Natural killer cell (primary cell): ENCODE results near the gene BFSP1. TPM values are rescaled to one million over a fixed set of nuclear protein-coding genes. Genes with fewer than 3 reads are reported as not detected.

ENCODE experiments used
- ATAC-seq, 3 donors: fragments of 150-1000 bp in 2 of 3; fragments of 200-7000 bp in 1 of 3; cut with Tn5 transposase; 1 replicate in 1 of 3; 2 replicates in 2 of 3; pipeline ENCODE4 v1.10.0; 2021; ENCODE audit warnings: mild to moderate bottlenecking in 2 of 3, moderate library complexity in 2 of 3
- DNase-seq, 2 donors: peaks; one replicate each; pipeline versions ENCODE4 v3.0.0 to v3.0.0-alpha.2; 2013 to 2021; ENCODE audit warnings: mixed read lengths in 1 of 2
- H3K27ac ChIP-seq: one replicate; pipeline ENCODE4 v1.5.1; 2013; ENCODE audit warnings: mild to moderate bottlenecking, low read length
- H3K27me3 ChIP-seq: one replicate; pipeline ENCODE4 v1.6.1; 2013; ENCODE audit warnings: low read length; ENCODE audit not compliant: control insufficient read depth, insufficient read depth
- H3K36me3 ChIP-seq: one replicate; pipeline ENCODE4 v1.6.1; 2013; ENCODE audit warnings: low read length; ENCODE audit not compliant: control insufficient read depth, insufficient read depth
- H3K4me1 ChIP-seq: one replicate; pipeline ENCODE4 v1.6.1; 2013; ENCODE audit warnings: low read length; ENCODE audit not compliant: control insufficient read depth, insufficient read depth
- H3K4me3 ChIP-seq: one replicate; pipeline ENCODE4 v1.5.1; 2013; ENCODE audit warnings: low read length
- H3K9me3 ChIP-seq: one replicate; pipeline ENCODE4 v1.6.1; 2013; ENCODE audit warnings: low read length; ENCODE audit not compliant: control insufficient read depth, insufficient read depth
- H3K27ac Mint-ChIP-seq, 2 donors: one replicate each; pipeline ENCODE4 v1.8.0; 2022; ENCODE audit warnings: mild to moderate bottlenecking in 2 of 2, mixed read lengths in 2 of 2, moderate library complexity in 1 of 2
- H3K27me3 Mint-ChIP-seq, 2 donors: one replicate each; pipeline ENCODE4 v1.8.0; 2022; ENCODE audit warnings: low read depth in 2 of 2, mixed read lengths in 2 of 2
- H3K36me3 Mint-ChIP-seq: one replicate; pipeline ENCODE4 v1.8.0; 2022; ENCODE audit warnings: mixed read lengths
- H3K4me1 Mint-ChIP-seq, 2 donors: one replicate each; pipeline ENCODE4 v1.8.0; 2022; ENCODE audit warnings: mixed read lengths in 2 of 2
- H3K4me3 Mint-ChIP-seq: one replicate; pipeline ENCODE4 v1.8.0; 2022; ENCODE audit warnings: mild to moderate bottlenecking, moderate library complexity, mixed read lengths
- H3K9me3 Mint-ChIP-seq, 2 donors: one replicate each; pipeline ENCODE4 v1.8.0; 2022; ENCODE audit warnings: mixed read lengths in 2 of 2
- CTCF ChIP-seq: fragments of 200-600 bp; IDR thresholded peaks from one replicate; pipeline ENCODE4 v1.8.0; 2022; ENCODE audit warnings: antibody characterized with exemption
- WGBS: methylation state at CpG from one replicate; pipeline ENCODE4 v1.1.7; 2013; ENCODE audit warnings: missing lambda C conversion rate; ENCODE audit not compliant: insufficient coverage; 5-methylcytosine and 5-hydroxymethylcytosine counted together
- intact Hi-C: fragments of 100-400 bp; cut with micrococcal nuclease; formaldehyde crosslinking; loops from one replicate; pipeline ENCODE4 v1.14.2; 2022
- total RNA-seq, 4 donors: library from RNA; stranded (reverse); fragments of 120-200 nt in 1 of 4; gene quantifications; one replicate each; pipeline versions ENCODE4 v1.2.3 to v1.2.4, GENCODE V29; 2013 to 2022

Gene BFSP1
- total RNA-seq, 3 donors from 2014 or later (not counting 1 experiment from before 2014, with no cell fraction given) = 2.7 to 7.3 (median 3.7) TPM

GRCh38 chr20:17505636-17506517, 25.3 kb downstream of the BFSP1 start:
- H3K27me3 ChIP-seq = no peaks in the 10 kb centered on the region
- Mint-ChIP-seq H3K9me3 (no peaks in the 10 kb centered on the region), H3K4me1 (peaks cover 63 to 64% of the 10 kb centered on the region in 2 donors), H3K27ac (peak overlapping the region; percentile 85 to 93), H3K36me3 (no peaks in the 10 kb centered on the region), H3K4me3 (peak overlapping the region; percentile 90), H3K27me3 (no peaks in the 10 kb centered on the region)
- no peaks in the 10 kb centered on the region for H3K36me3 ChIP-seq
- WGBS = 44% methylated on average over 16 of the region's 19 CpGs
- intact Hi-C loops = loop anchor here (1.0 to 10.0 kb wide), 10 partner anchors 31 to 961 kb away; partner anchors contain the start of genes DSTN, DZANK1, MGME1 and POLR3F
- H3K4me3 ChIP-seq = no peak overlapping the region
- TF ChIP-seq CTCF = no peak
- peaks cover 53% of the 10 kb centered on the region for H3K4me1 ChIP-seq
- no peaks in the 10 kb centered on the region for H3K9me3 ChIP-seq
- ATAC-seq (peak; percentile 53 to 65 (median 63)), DNase-seq (peak; percentile 43 to 65)
- peak overlapping the region; percentile 74 for H3K27ac ChIP-seq

DNA sequence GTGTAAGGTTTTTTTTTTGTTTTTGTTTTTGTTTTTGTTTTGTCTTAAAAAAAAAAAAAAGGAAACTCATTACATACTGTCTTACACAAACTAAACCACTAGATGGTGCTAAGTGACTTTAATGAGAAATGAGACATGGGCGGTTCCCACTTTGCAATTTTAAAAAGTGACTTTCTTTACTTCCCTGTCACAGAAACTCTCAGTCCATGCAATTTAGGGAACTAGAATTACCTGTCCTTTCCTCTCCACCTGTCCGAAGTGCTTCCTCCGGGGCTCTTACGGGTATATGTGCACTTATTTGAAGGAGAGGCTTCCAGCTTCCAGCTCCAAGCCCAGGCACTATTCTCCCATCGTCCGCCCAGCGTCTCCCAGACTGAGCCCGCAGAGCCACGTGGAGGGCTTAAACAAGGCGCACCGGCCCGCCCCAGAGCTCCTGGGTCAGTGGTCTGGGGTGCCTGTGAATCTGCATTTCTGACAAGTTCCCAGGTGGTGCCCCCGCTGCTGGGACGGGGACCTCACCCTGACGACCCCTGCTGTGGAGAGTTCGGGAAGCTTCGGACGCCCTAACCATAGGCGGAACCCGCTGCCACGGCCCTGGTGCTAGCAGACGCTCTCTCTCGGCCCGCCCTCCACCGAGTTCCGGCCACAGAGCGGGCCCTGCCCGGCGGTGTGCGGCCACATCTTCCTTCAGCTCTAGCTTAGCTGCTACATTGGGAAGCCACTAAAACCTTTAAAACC, 26.1 kb downstream of the BFSP1 start:
- Mint-ChIP-seq H3K9me3 (no peaks in the 10 kb centered on the region), H3K27me3 (no peaks in the 10 kb centered on the region), H3K36me3 (no peaks in the 10 kb centered on the region), H3K27ac (peak overlapping the region; percentile 85 to 93), H3K4me1 (peaks cover 55 to 56% of the 10 kb centered on the region in 2 donors), H3K4me3 (peak overlapping the region; percentile 90)
- DNase-seq (peak; percentile 63 to 82), ATAC-seq (peak; percentile 64 to 83 (median 78))
- WGBS = 0% methylated on average over 30 of the region's 30 CpGs
- Histone ChIP-seq H3K36me3 (no peaks in the 10 kb centered on the region), H3K4me3 (peak overlapping the region; percentile 43), H3K27me3 (no peaks in the 10 kb centered on the region), H3K4me1 (peaks cover 48% of the 10 kb centered on the region), H3K27ac (peak overlapping the region; percentile 74), H3K9me3 (no peaks in the 10 kb centered on the region)
- TF ChIP-seq CTCF = peak; percentile 80
- intact Hi-C loops = loop anchor here (1.0 to 10.0 kb wide), 10 partner anchors 32 to 962 kb away; partner anchors contain the start of genes DSTN, DZANK1, MGME1 and POLR3F

GRCh38 chr20:17504066-17504897, 26.9 kb downstream of the BFSP1 start:
- peaks cover 48% of the 10 kb centered on the region for H3K4me1 ChIP-seq
- Mint-ChIP-seq H3K27me3 (no peaks in the 10 kb centered on the region), H3K4me3 (peak overlapping the region; percentile 90), H3K27ac (peak overlapping the region; percentile 85 to 93), H3K9me3 (no peaks in the 10 kb centered on the region), H3K36me3 (no peaks in the 10 kb centered on the region), H3K4me1 (peaks cover 48 to 50% of the 10 kb centered on the region in 2 donors)
- H3K27me3 ChIP-seq = no peaks in the 10 kb centered on the region
- DNase-seq (peak in 1 of 2 donors; percentile 53), ATAC-seq (peak in 2 of 3 donors; percentile 47 to 67)
- peak overlapping the region; percentile 62 for H3K27ac ChIP-seq
- H3K4me3 ChIP-seq = peak overlapping the region; percentile 43
- 45% methylated on average over 22 of the region's 23 CpGs for WGBS
- TF ChIP-seq CTCF = no peak
- no peaks in the 10 kb centered on the region for H3K36me3 ChIP-seq
- intact Hi-C loops = loop anchor here (2.0 to 10.0 kb wide), 2 partner anchors 67 to 461 kb away; partner anchors contain the start of genes DSTN, MGME1 and SNX5
- H3K9me3 ChIP-seq = no peaks in the 10 kb centered on the region
